Endothelial cell of umbilical vein (primary cell): ENCODE data around the gene CALML5. TPM values are rescaled to one million over a fixed set of nuclear protein-coding genes. Genes with fewer than 3 reads are reported as not detected.

Experiments used
- BruUV-seq: library from RNA; stranded (reverse); fragments of 400-500 nt; replicated peaks from 2 replicates; lab custom pipeline; 2021; lab: Mats Ljungman, UMichigan
- CTCF ChIA-PET: fragments of 300-600, 350-600 bp; sonication (Branson Sonifier 250); formaldehyde crosslinking; loops from one replicate; lab custom pipeline; 2021; ENCODE audit warnings: antibody characterized with exemption, inconsistent platforms; lab: Charles Lee
- POLR2A ChIA-PET: fragments of 300-600, 350-600 bp; sonication (Branson Sonifier 250); formaldehyde crosslinking; loops from one replicate; lab custom pipeline; 2021; ENCODE audit warnings: antibody characterized with exemption, inconsistent platforms; lab: Charles Lee
- DNase-seq: peaks from one replicate; pipeline ENCODE4 v3.0.0-alpha.2; 2011; ENCODE audit warnings: low read depth, low spot score
- FAIRE-seq: peaks from 2 replicates; lab custom pipeline; 2011; peaks lifted over from hg19 to GRCh38; lab: Jason Lieb, UNC
- H2AFZ ChIP-seq: 2 replicates; pipeline ENCODE4 v1.6.0; 2012; ENCODE audit warnings: low read depth, low read length, control low read depth, inconsistent platforms
- H3K27ac ChIP-seq: 2 replicates; pipeline ENCODE4 v1.5.1; 2011; ENCODE audit warnings: low read depth, mild to moderate bottlenecking, control low read depth, low read length, moderate library complexity; ENCODE audit not compliant: insufficient read depth
- H3K27me3 ChIP-seq, 2 experiments: 2 replicates each; pipeline versions ENCODE4 v1.6.0 to v1.6.1; 2011; ENCODE audit warnings: low read length in 2 of 2, mixed read lengths in 1 of 2; ENCODE audit not compliant: control insufficient read depth in 2 of 2, insufficient read depth in 2 of 2
- H3K36me3 ChIP-seq, 2 experiments: 2 replicates in 1 of 2; 3 replicates in 1 of 2; pipeline ENCODE4 v1.5.1; 2011; ENCODE audit warnings: low read length in 2 of 2, mild to moderate bottlenecking in 1 of 2, moderate library complexity in 1 of 2; ENCODE audit not compliant: control insufficient read depth in 2 of 2, insufficient read depth in 2 of 2; ENCODE audit errors: extremely low read depth in 1 of 2
- H3K4me1 ChIP-seq: 3 replicates; pipeline ENCODE4 v1.5.1; 2011; ENCODE audit warnings: mild to moderate bottlenecking, low read length; ENCODE audit not compliant: control insufficient read depth, insufficient read depth; ENCODE audit errors: extremely low read depth
- H3K4me2 ChIP-seq: 2 replicates; pipeline ENCODE4 v1.6.1; 2011; ENCODE audit warnings: low read length, control low read depth, mixed read lengths; ENCODE audit not compliant: insufficient read depth
- H3K4me3 ChIP-seq, 3 experiments: fragments of 200-600 bp in 1 of 3; sonication (generic), shearing (Covaris generic) in 1 of 3; replicated peaks in 1 of 3; 2 replicates each; pipeline ENCODE4 v1.5.1; 2011 to 2016; ENCODE audit warnings: control low read depth in 3 of 3, low read length in 3 of 3, mild to moderate bottlenecking in 2 of 3, inconsistent platforms in 1 of 3, low read depth in 1 of 3, moderate library complexity in 1 of 3; ENCODE audit not compliant: insufficient read depth in 1 of 3
- H3K79me2 ChIP-seq: 2 replicates; pipeline ENCODE4 v1.6.0; 2012; ENCODE audit warnings: low read length, inconsistent platforms; ENCODE audit not compliant: control insufficient read depth, insufficient read depth
- H3K9ac ChIP-seq: replicated peaks from 2 replicates; pipeline ENCODE3; 2011; ENCODE audit warnings: low read length, control low read depth; ENCODE audit not compliant: insufficient read depth; ENCODE audit errors: extremely low read depth
- H3K9me1 ChIP-seq: replicated peaks from 3 replicates; pipeline ENCODE4 v1.6.0; 2011; ENCODE audit warnings: mild to moderate bottlenecking, low read length; ENCODE audit not compliant: control insufficient read depth, insufficient read depth; ENCODE audit errors: extremely low read depth
- H3K9me3 ChIP-seq: replicated peaks from 2 replicates; pipeline ENCODE4 v1.5.1; 2012; ENCODE audit warnings: low read length, inconsistent platforms; ENCODE audit not compliant: control insufficient read depth, insufficient read depth
- H4K20me1 ChIP-seq: replicated peaks from 2 replicates; pipeline ENCODE3; 2011; ENCODE audit warnings: mild to moderate bottlenecking, low read length; ENCODE audit not compliant: control insufficient read depth, insufficient read depth; ENCODE audit errors: extremely low read depth
- EZH2 ChIP-seq: IDR thresholded peaks from 2 replicates; pipeline ENCODE4 v1.6.1; 2012; ENCODE audit warnings: borderline replicate concordance, low read depth, mild to moderate bottlenecking, moderate library complexity, low read length, inconsistent platforms; ENCODE audit not compliant: severe bottlenecking
- FOS ChIP-seq: IDR thresholded peaks from 2 replicates; pipeline ENCODE4 v1.6.1; 2011; ENCODE audit warnings: mild to moderate bottlenecking, low read length, moderate library complexity, borderline replicate concordance; ENCODE audit not compliant: insufficient read depth
- GATA2 ChIP-seq: IDR thresholded peaks from 2 replicates; pipeline ENCODE4 v1.7.0; 2011; ENCODE audit warnings: low read depth, mild to moderate bottlenecking, moderate library complexity, mixed read lengths, low read length; ENCODE audit not compliant: insufficient read length, insufficient read depth
- JUN ChIP-seq: IDR thresholded peaks from 2 replicates; pipeline ENCODE4 v1.6.1; 2011; ENCODE audit warnings: borderline replicate concordance, low read depth; ENCODE audit not compliant: insufficient read length, insufficient read depth
- MYC ChIP-seq: IDR thresholded peaks from one replicate; pipeline ENCODE4 v1.6.1; 2011; ENCODE audit warnings: mild to moderate bottlenecking, low read depth, low read length
- POLR2A ChIP-seq: IDR thresholded peaks from 2 replicates; pipeline ENCODE4 v1.6.1; 2012; ENCODE audit warnings: low read depth, mild to moderate bottlenecking, control low read depth, low read length
- POLR2AphosphoS5 ChIP-seq: IDR thresholded peaks from 2 replicates; pipeline ENCODE4 v1.6.1; 2012; ENCODE audit warnings: low read depth, mild to moderate bottlenecking, control low read depth, low read length, moderate library complexity; ENCODE audit not compliant: insufficient read depth
- dilution Hi-C: fragments of 300-500 bp; cut with MboI; formaldehyde crosslinking; loops from one replicate; pipeline ENCODE4 v1.15.0; 2019; ENCODE audit warnings: low sequenced_read_pairs; ENCODE audit not compliant: extremely low pct_ligation_motif_present
- intact Hi-C: fragments of 100-400 bp; cut with micrococcal nuclease; formaldehyde crosslinking; loops from one replicate; pipeline ENCODE4 v1.10.0; 2022
- polyA plus RNA-seq, 4 experiments: library from polyadenylated mRNA; depleted of rRNA in 3 of 4; stranded (reverse) in 3 of 4; unstranded in 1 of 4; fragments of >200 nt; gene quantifications; 2 replicates each; pipeline versions ENCODE4 v1.2.1 to v1.2.3, GENCODE V29; 2011 to 2012; ENCODE audit warnings: missing spikeins in 1 of 4
- total RNA-seq: library from RNA; stranded (reverse); gene quantifications from 2 replicates; pipeline ENCODE4 v1.2.3, GENCODE V29; 2021
- TF ChIP-seq, protein P1 (sequence below): IDR thresholded peaks from 2 replicates; pipeline ENCODE4 v1.6.1; 2011; ENCODE audit not compliant: insufficient read depth, insufficient read length
- TF ChIP-seq, protein P2 (sequence below), 2 donors: IDR thresholded peaks; 1 replicate in 1 of 2; 2 replicates in 1 of 2; pipeline ENCODE4 v1.5.1; 2011; ENCODE audit warnings: low read length in 2 of 2, mild to moderate bottlenecking in 2 of 2, moderate library complexity in 2 of 2, control low read depth in 1 of 2, inconsistent platforms in 1 of 2, low read depth in 1 of 2; ENCODE audit not compliant: insufficient read depth in 1 of 2; ENCODE audit errors: extremely low read depth in 1 of 2

The CALML5 gene
- total and polyA plus RNA-seq, 2 donors (not counting 3 experiments of a cell fraction or from before 2014, with no cell fraction given): not detected

DNA sequence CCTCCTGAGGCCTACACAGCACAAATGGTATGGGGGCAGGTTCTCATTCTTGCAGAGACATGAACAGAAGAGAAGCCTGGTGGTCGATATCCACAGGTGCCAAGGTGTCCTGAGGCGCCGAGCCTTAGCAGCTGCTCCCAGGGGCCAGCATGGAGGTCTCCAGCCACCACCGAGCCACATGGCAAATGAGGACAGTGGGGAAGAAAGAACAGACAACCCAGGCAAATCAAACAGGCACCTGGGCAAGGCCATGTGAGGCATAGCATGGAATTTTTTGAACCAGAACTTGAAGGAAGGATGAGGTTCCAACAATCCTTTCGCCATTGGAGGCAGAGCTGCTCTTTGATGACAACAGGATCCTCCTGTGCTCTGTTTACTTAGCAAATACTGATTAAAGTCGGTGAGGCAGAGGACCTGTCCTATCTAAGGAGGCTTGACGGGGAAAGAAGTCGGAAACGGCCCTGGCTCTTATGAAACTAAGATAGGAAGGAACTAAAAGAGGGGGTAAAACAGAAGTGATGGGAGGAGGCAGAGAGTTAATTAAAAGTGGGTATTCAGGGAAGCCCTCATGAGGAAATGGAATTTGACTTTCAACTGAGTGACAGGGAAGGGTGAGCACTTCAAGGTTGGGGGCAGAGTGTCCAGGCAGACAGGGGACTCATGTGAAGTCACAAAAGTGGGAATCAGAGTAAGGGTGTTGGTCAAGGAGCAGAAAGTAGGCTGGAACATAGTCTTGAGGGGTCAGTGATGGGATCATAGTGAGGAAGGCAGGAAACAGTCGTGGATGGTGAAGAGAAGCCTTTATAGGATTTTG, 16.8 kb upstream of the CALML5 start:
- Histone ChIP-seq H3K27ac (no peak overlapping the region), H3K4me2 (no peak overlapping the region), H3K36me3 (no peaks in the 10 kb centered on the region), H2AFZ (no peak overlapping the region), H3K9me1 (no peaks in the 10 kb centered on the region), H3K27me3 (peaks cover 4 to 14% of the 10 kb centered on the region in 2 experiments), H3K9ac (no peak overlapping the region), H3K4me1 (no peaks in the 10 kb centered on the region), H4K20me1 (no peaks in the 10 kb centered on the region), H3K79me2 (no peaks in the 10 kb centered on the region), H3K9me3 (no peaks in the 10 kb centered on the region), H3K4me3 (no peak overlapping the region)
- no TSS peak for BruUV-seq
- no peak for DNase-seq
- dilution Hi-C loops (no loop called here), intact Hi-C loops (no loop called here)
- ChIA-PET CTCF (no interaction called here), POLR2A (no interaction called here)
- TF ChIP-seq POLR2A (no peak), MYC (no peak), POLR2AphosphoS5 (no peak), GATA2 (no peak), FOS (no peak), EZH2 (no peak), JUN (no peak)
- TF ChIP-seq, protein P1, sequence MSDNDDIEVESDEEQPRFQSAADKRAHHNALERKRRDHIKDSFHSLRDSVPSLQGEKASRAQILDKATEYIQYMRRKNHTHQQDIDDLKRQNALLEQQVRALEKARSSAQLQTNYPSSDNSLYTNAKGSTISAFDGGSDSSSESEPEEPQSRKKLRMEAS: no peak
- TF ChIP-seq, protein P2, sequence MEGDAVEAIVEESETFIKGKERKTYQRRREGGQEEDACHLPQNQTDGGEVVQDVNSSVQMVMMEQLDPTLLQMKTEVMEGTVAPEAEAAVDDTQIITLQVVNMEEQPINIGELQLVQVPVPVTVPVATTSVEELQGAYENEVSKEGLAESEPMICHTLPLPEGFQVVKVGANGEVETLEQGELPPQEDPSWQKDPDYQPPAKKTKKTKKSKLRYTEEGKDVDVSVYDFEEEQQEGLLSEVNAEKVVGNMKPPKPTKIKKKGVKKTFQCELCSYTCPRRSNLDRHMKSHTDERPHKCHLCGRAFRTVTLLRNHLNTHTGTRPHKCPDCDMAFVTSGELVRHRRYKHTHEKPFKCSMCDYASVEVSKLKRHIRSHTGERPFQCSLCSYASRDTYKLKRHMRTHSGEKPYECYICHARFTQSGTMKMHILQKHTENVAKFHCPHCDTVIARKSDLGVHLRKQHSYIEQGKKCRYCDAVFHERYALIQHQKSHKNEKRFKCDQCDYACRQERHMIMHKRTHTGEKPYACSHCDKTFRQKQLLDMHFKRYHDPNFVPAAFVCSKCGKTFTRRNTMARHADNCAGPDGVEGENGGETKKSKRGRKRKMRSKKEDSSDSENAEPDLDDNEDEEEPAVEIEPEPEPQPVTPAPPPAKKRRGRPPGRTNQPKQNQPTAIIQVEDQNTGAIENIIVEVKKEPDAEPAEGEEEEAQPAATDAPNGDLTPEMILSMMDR (IDR thresholded peaks at IDR 0.05; ENCODE audit: extremely low read depth in 1 of 2, insufficient read depth in 1 of 2, low read depth in 1 of 2, low read length in 2 of 2): no peak
- no peak for FAIRE-seq
